ENCODE measurements around the gene LCLAT1. TPM values are rescaled to one million over a fixed set of nuclear protein-coding genes. Genes with fewer than 3 reads are reported as not detected.

The LCLAT1 gene
- total RNA-seq, 2 donors from 2014 or later, result 18.8 to 28.2 TPM

- no peaks in the 10 kb centered on the region for H3K27me3 ChIP-seq (replicated peaks; ENCODE audit: insufficient read depth)
- H3K27ac ChIP-seq, result no peak overlapping the region
- H3K4me1 ChIP-seq (replicated peaks), result no peaks in the 10 kb centered on the region
- H3K4me3 ChIP-seq, result no peak overlapping the region
- H3K9me3 ChIP-seq, result no peaks in the 10 kb centered on the region
- TF ChIP-seq POLR2A (IDR thresholded peaks at IDR 0.05) (no peak), CTCF (IDR thresholded peaks at IDR 0.05) (no peak), POLR2AphosphoS5 (IDR thresholded peaks at IDR 0.05) (no peak)
- intact Hi-C loops (cut with DNase I), result no loop called here
- DNase-seq (ENCODE audit: low spot score), result no peak
- no peaks in the 10 kb centered on the region for H3K36me3 ChIP-seq
- 97% methylated on average over 4 of the region's 4 CpGs for WGBS
Observed at GRCh38 chr2:30567317-30567716, 120.3 kb downstream of the LCLAT1 start.

GRCh38 chr2:30569946-30570345 is 122.9 kb downstream of the LCLAT1 start:
- no peak for TF ChIP-seq POLR2AphosphoS5 (IDR thresholded peaks at IDR 0.05)
- no peak for TF ChIP-seq CTCF (IDR thresholded peaks at IDR 0.05)
- no peak for TF ChIP-seq POLR2A (IDR thresholded peaks at IDR 0.05)
- H3K4me3 ChIP-seq, result no peak overlapping the region
- H3K27me3 ChIP-seq (replicated peaks; ENCODE audit: insufficient read depth), result no peaks in the 10 kb centered on the region
- intact Hi-C loops (cut with DNase I), result no loop called here
- H3K4me1 ChIP-seq (replicated peaks), result no peaks in the 10 kb centered on the region
- no peaks in the 10 kb centered on the region for H3K36me3 ChIP-seq
- no peaks in the 10 kb centered on the region for H3K9me3 ChIP-seq
- H3K27ac ChIP-seq, result no peak overlapping the region
- no peak for DNase-seq (ENCODE audit: low spot score)

GRCh38 chr2:30577151-30577550 is 130.1 kb downstream of the LCLAT1 start:
- DNase-seq (ENCODE audit: low spot score), result no peak
- Histone ChIP-seq H3K4me1 (replicated peaks) (no peaks in the 10 kb centered on the region), H3K4me3 (no peak overlapping the region), H3K27me3 (replicated peaks; ENCODE audit: insufficient read depth) (no peaks in the 10 kb centered on the region), H3K27ac (no peak overlapping the region), H3K9me3 (no peaks in the 10 kb centered on the region), H3K36me3 (no peaks in the 10 kb centered on the region)
- intact Hi-C loops (cut with DNase I), result no loop called here
- 91% methylated on average over 4 of the region's 4 CpGs for WGBS
- TF ChIP-seq CTCF (IDR thresholded peaks at IDR 0.05) (no peak), POLR2AphosphoS5 (IDR thresholded peaks at IDR 0.05) (no peak), POLR2A (IDR thresholded peaks at IDR 0.05) (no peak)

- Histone ChIP-seq H3K36me3 (no peaks in the 10 kb centered on the region), H3K4me3 (no peak overlapping the region), H3K9me3 (no peaks in the 10 kb centered on the region), H3K27ac (no peak overlapping the region), H3K27me3 (replicated peaks; ENCODE audit: insufficient read depth) (no peaks in the 10 kb centered on the region), H3K4me1 (replicated peaks) (no peaks in the 10 kb centered on the region)
- TF ChIP-seq POLR2A (IDR thresholded peaks at IDR 0.05), result no peak
- no peak for TF ChIP-seq CTCF (IDR thresholded peaks at IDR 0.05)
- no peak for TF ChIP-seq POLR2AphosphoS5 (IDR thresholded peaks at IDR 0.05)
- no peak for DNase-seq (ENCODE audit: low spot score)
- intact Hi-C loops (cut with DNase I), result no loop called here
- 83% methylated on average over 3 of the region's 3 CpGs for WGBS
Observed at GRCh38 chr2:30580391-30580790, 133.3 kb downstream of the LCLAT1 start.

- Histone ChIP-seq H3K27ac (no peak overlapping the region), H3K9me3 (no peaks in the 10 kb centered on the region), H3K36me3 (no peaks in the 10 kb centered on the region), H3K4me3 (no peak overlapping the region), H3K27me3 (replicated peaks; ENCODE audit: insufficient read depth) (no peaks in the 10 kb centered on the region), H3K4me1 (replicated peaks) (no peaks in the 10 kb centered on the region)
- intact Hi-C loops (cut with DNase I), result no loop called here
- no peak for TF ChIP-seq POLR2AphosphoS5 (IDR thresholded peaks at IDR 0.05)
- no peak for DNase-seq (ENCODE audit: low spot score)
- 31% methylated on average over 2 of the region's 2 CpGs for WGBS
Observed at GRCh38 chr2:30582521-30582920, 135.5 kb downstream of the LCLAT1 start.

Measured in prostate gland (tissue), 2 donors.